Neural cell (in vitro differentiated cells): ENCODE data around the gene LMLN. TPM values are rescaled to one million over a fixed set of nuclear protein-coding genes. Genes with fewer than 3 reads are reported as not detected.

Source experiments
- H2AFZ ChIP-seq: fragments of 200-600, 300-800 bp; sonication (generic), shearing (Covaris generic); 2 replicates; pipeline ENCODE4 v1.6.0; 2014; ENCODE audit warnings: low read depth, mild to moderate bottlenecking, antibody characterized with exemption, low read length, moderate library complexity
- H3F3A ChIP-seq: fragments of 200-600 bp; shearing (Covaris generic); 2 replicates; pipeline ENCODE4 v1.6.1; 2016; ENCODE audit warnings: mild to moderate bottlenecking, moderate library complexity, mixed read lengths, antibody characterized with exemption, low read length; ENCODE audit not compliant: insufficient read depth, poor library complexity, severe bottlenecking
- H3K27ac ChIP-seq: fragments of 200-600, 300-800 bp; sonication (generic), shearing (Covaris generic); 2 replicates; pipeline ENCODE4 v1.5.1; 2014; ENCODE audit warnings: mild to moderate bottlenecking, low read length, moderate library complexity
- H3K27me3 ChIP-seq: fragments of 300-800, 200-600 bp; sonication (generic), shearing (Covaris generic); 2 replicates; pipeline ENCODE4 v1.6.0; 2014; ENCODE audit warnings: mild to moderate bottlenecking, low read depth, low read length, moderate library complexity; ENCODE audit not compliant: insufficient read depth
- H3K36me3 ChIP-seq: fragments of 300-800, 200-600 bp; sonication (generic), shearing (Covaris generic); 2 replicates; pipeline ENCODE4 v1.5.1; 2014; ENCODE audit warnings: mild to moderate bottlenecking, antibody characterized with exemption, low read length, moderate library complexity; ENCODE audit not compliant: insufficient read depth
- H3K4me2 ChIP-seq: fragments of 300-800, 200-600 bp; sonication (generic), shearing (Covaris generic); 2 replicates; pipeline ENCODE4 v1.6.0; 2014; ENCODE audit warnings: mild to moderate bottlenecking, low read length
- H3K4me3 ChIP-seq: fragments of 300-800, 200-600 bp; sonication (generic), shearing (Covaris generic); 2 replicates; pipeline ENCODE4 v1.5.1; 2014; ENCODE audit warnings: mild to moderate bottlenecking, low read length, moderate library complexity
- H3K79me2 ChIP-seq: fragments of 200-600 bp; shearing (Covaris generic); replicated peaks from 2 replicates; pipeline ENCODE4 v1.6.0; 2014; ENCODE audit warnings: mild to moderate bottlenecking, low read length, moderate library complexity; ENCODE audit not compliant: insufficient read depth
- H3K9ac ChIP-seq: fragments of 300-800, 200-600 bp; sonication (generic), shearing (Covaris generic); 2 replicates; pipeline ENCODE4 v1.6.1; 2016; ENCODE audit warnings: mild to moderate bottlenecking, low read length, mixed read lengths
- H3K9me2 ChIP-seq: fragments of 200-600 bp; shearing (Covaris generic); 2 replicates; pipeline ENCODE4 v1.6.1; 2016; ENCODE audit warnings: mild to moderate bottlenecking, low read length, mixed read lengths; ENCODE audit not compliant: insufficient read depth
- H3K9me3 ChIP-seq: fragments of 200-600, 300-800 bp; sonication (generic), shearing (Covaris generic); 2 replicates; pipeline ENCODE4 v1.6.1; 2016; ENCODE audit warnings: mild to moderate bottlenecking, mixed run types, low read length, moderate library complexity, mixed read lengths
- H4K20me1 ChIP-seq: fragments of 200-600 bp; shearing (Covaris generic); 2 replicates; pipeline ENCODE4 v1.6.1; 2016; ENCODE audit warnings: mild to moderate bottlenecking, mixed run types; ENCODE audit not compliant: insufficient read depth
- CTCF ChIP-seq: fragments of 450-650 bp; IDR thresholded peaks from 2 replicates; pipeline ENCODE4 v1.5.1; 2014; ENCODE audit warnings: antibody characterized with exemption, mild to moderate bottlenecking, moderate library complexity; ENCODE audit not compliant: poor library complexity, severe bottlenecking
- EP300 ChIP-seq: fragments of 450-650 bp; conservative IDR thresholded peaks from 2 replicates; pipeline ENCODE4 v1.6.1; 2014; ENCODE audit warnings: antibody characterized with exemption, mild to moderate bottlenecking, moderate library complexity; ENCODE audit not compliant: poor library complexity, severe bottlenecking
- EZH2 ChIP-seq: fragments of 200-600, 300-800 bp; shearing (Covaris generic), sonication (generic); IDR thresholded peaks from 2 replicates; pipeline ENCODE4 v1.6.1; 2014; ENCODE audit warnings: antibody characterized with exemption, low read length, borderline replicate concordance, mild to moderate bottlenecking; ENCODE audit not compliant: insufficient read depth, poor library complexity, severe bottlenecking
- MXI1 ChIP-seq: fragments of 450-650 bp; conservative IDR thresholded peaks from 2 replicates; pipeline ENCODE4 v1.6.1; 2014; ENCODE audit warnings: antibody characterized with exemption, mild to moderate bottlenecking; ENCODE audit not compliant: poor library complexity, severe bottlenecking
- POLR2AphosphoS5 ChIP-seq: IDR thresholded peaks from 2 replicates; pipeline ENCODE4 v1.6.1; 2012
- RAD21 ChIP-seq: fragments of 450-650 bp; conservative IDR thresholded peaks from 2 replicates; pipeline ENCODE4 v1.6.1; 2014; ENCODE audit warnings: antibody characterized with exemption, mild to moderate bottlenecking, moderate library complexity
- SMC3 ChIP-seq: fragments of 450-650 bp; conservative IDR thresholded peaks from 2 replicates; pipeline ENCODE4 v1.6.1; 2014; ENCODE audit warnings: antibody characterized with exemption, mild to moderate bottlenecking, moderate library complexity; ENCODE audit not compliant: poor library complexity
- TAF1 ChIP-seq: IDR thresholded peaks from 2 replicates; pipeline ENCODE4 v1.6.1; 2012; ENCODE audit warnings: low read depth
- polyA plus RNA-seq: library from polyadenylated mRNA; depleted of rRNA; stranded (reverse); fragments of >200 nt; gene quantifications from 2 replicates; pipeline ENCODE4 v1.2.3, GENCODE V29; 2014
- TF ChIP-seq, protein P1 (sequence below): IDR thresholded peaks from 2 replicates; pipeline ENCODE4 v1.6.1; 2012; ENCODE audit warnings: borderline replicate concordance

LMLN gene
- polyA plus RNA-seq, 1 donor from 2014 or later = 3.1 TPM

- H3K9me2 ChIP-seq = no peaks in the 10 kb centered on the region
- no peak for TF ChIP-seq EP300
- TF ChIP-seq POLR2AphosphoS5 = no peak
- no peak for TF ChIP-seq MXI1
- TF ChIP-seq, protein P1, sequence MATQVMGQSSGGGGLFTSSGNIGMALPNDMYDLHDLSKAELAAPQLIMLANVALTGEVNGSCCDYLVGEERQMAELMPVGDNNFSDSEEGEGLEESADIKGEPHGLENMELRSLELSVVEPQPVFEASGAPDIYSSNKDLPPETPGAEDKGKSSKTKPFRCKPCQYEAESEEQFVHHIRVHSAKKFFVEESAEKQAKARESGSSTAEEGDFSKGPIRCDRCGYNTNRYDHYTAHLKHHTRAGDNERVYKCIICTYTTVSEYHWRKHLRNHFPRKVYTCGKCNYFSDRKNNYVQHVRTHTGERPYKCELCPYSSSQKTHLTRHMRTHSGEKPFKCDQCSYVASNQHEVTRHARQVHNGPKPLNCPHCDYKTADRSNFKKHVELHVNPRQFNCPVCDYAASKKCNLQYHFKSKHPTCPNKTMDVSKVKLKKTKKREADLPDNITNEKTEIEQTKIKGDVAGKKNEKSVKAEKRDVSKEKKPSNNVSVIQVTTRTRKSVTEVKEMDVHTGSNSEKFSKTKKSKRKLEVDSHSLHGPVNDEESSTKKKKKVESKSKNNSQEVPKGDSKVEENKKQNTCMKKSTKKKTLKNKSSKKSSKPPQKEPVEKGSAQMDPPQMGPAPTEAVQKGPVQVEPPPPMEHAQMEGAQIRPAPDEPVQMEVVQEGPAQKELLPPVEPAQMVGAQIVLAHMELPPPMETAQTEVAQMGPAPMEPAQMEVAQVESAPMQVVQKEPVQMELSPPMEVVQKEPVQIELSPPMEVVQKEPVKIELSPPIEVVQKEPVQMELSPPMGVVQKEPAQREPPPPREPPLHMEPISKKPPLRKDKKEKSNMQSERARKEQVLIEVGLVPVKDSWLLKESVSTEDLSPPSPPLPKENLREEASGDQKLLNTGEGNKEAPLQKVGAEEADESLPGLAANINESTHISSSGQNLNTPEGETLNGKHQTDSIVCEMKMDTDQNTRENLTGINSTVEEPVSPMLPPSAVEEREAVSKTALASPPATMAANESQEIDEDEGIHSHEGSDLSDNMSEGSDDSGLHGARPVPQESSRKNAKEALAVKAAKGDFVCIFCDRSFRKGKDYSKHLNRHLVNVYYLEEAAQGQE = no peak
- TF ChIP-seq CTCF = no peak
- TF ChIP-seq SMC3 = no peak
- TF ChIP-seq TAF1 = no peak
- TF ChIP-seq RAD21 = no peak
- no peak for TF ChIP-seq EZH2
- no peaks in the 10 kb centered on the region for H3K79me2 ChIP-seq
- H3K9ac ChIP-seq = no peak overlapping the region
- no peak overlapping the region for H3K27ac ChIP-seq
- no peak overlapping the region for H3K4me2 ChIP-seq
- no peaks in the 10 kb centered on the region for H4K20me1 ChIP-seq
- no peaks in the 10 kb centered on the region for H3K27me3 ChIP-seq
- H3K9me3 ChIP-seq = no peaks in the 10 kb centered on the region
- no peaks in the 10 kb centered on the region for H3F3A ChIP-seq
- no peak overlapping the region for H2AFZ ChIP-seq
- H3K4me3 ChIP-seq = no peak overlapping the region
- H3K36me3 ChIP-seq = no peaks in the 10 kb centered on the region
These were observed 29.6 kb downstream of the LMLN start for GRCh38 chr3:197989651-197990050.

DNA sequence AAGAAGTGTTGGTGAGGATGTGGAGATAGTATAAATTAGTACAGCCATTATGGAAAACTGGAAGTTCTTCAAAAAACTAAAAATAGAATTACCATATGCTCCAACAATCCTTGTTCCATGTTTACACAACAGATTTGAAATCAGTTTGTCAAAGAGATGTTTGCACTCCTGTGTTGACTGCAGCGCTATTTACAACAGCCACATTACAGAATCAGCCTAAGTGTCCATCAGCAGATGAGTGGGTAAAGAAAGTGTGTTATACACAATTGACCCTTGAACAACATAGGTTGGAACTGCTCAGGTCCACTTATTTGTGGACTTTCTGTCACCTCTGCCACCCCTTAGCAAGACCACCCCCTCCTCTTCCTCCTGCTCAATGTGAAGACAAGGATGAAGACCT lies 34.7 kb downstream of the LMLN start:
- Histone ChIP-seq H3K4me2 (no peak overlapping the region), H3K79me2 (no peaks in the 10 kb centered on the region), H3K4me3 (no peak overlapping the region), H3K9me3 (no peaks in the 10 kb centered on the region), H3F3A (no peaks in the 10 kb centered on the region), H3K36me3 (no peaks in the 10 kb centered on the region), H3K27ac (no peak overlapping the region), H3K27me3 (no peaks in the 10 kb centered on the region), H4K20me1 (no peaks in the 10 kb centered on the region), H3K9me2 (no peaks in the 10 kb centered on the region), H2AFZ (no peak overlapping the region), H3K9ac (no peak overlapping the region)
- no peak for TF ChIP-seq MXI1
- no peak for TF ChIP-seq RAD21
- no peak for TF ChIP-seq EP300
- TF ChIP-seq SMC3 = no peak
- no peak for TF ChIP-seq POLR2AphosphoS5
- TF ChIP-seq EZH2 = no peak
- TF ChIP-seq TAF1 = no peak
- no peak for TF ChIP-seq CTCF
- TF ChIP-seq, protein P1 = no peak
